ENCODE data around the gene STOML1. TPM values are rescaled to one million over a fixed set of nuclear protein-coding genes. Genes with fewer than 3 reads are reported as not detected.

STOML1 gene
- total RNA-seq, 1 experiment from 2014 or later, result 5.4 TPM

GRCh38 chr15:73982222-73982962 lies 9.7 kb downstream of the STOML1 start (continued):
- TF ChIP-seq SP1 (CRISPR knock-in tag; conservative IDR thresholded peaks at IDR 0.05) (no peak), TP53 (CRISPR knock-in tag; IDR thresholded peaks at IDR 0.05) (no peak), MXD4 (CRISPR knock-in tag; IDR thresholded peaks at IDR 0.05; ENCODE audit: borderline replicate concordance) (no peak)

GRCh38 chr15:73981761-73982221 lies 10.3 kb downstream of the STOML1 start:
- ChIA-PET POLR2A (no interaction called here), CTCF (interaction anchor here (1.0 to 3.4 kb wide), 5 partner anchors 9 to 55 kb away, joined by 3 to 19 read pairs (median 10); partner anchors contain the start of gene PML)
- no peaks in the 10 kb centered on the region for H3K9me3 Mint-ChIP-seq
- H3K4me1 Mint-ChIP-seq, result no peaks in the 10 kb centered on the region
- DNase-seq (ENCODE audit: low spot score) (no peak), ATAC-seq (no peak)
- TF ChIP-seq HMGXB4 (CRISPR knock-in tag; IDR thresholded peaks at IDR 0.05) (no peak), FOXP4 (CRISPR knock-in tag; IDR thresholded peaks at IDR 0.05) (no peak), ZNF219 (CRISPR knock-in tag; IDR thresholded peaks at IDR 0.05; ENCODE audit: borderline replicate concordance) (no peak), JUN (CRISPR knock-in tag; IDR thresholded peaks at IDR 0.05) (no peak), USF2 (CRISPR knock-in tag; IDR thresholded peaks at IDR 0.05) (no peak), STAT6 (CRISPR knock-in tag; conservative IDR thresholded peaks at IDR 0.05; ENCODE audit: low read depth) (no peak), ZNF423 (CRISPR knock-in tag; IDR thresholded peaks at IDR 0.05) (no peak)
- no peaks in the 10 kb centered on the region for H3K36me3 Mint-ChIP-seq
- no peak overlapping the region for H3K27ac Mint-ChIP-seq
- H3K27me3 Mint-ChIP-seq (ENCODE audit: low read depth), result peaks cover 12% of the 10 kb centered on the region
- H3K4me3 Mint-ChIP-seq, result no peak overlapping the region

- Mint-ChIP-seq H3K36me3 (no peaks in the 10 kb centered on the region), H3K4me1 (no peaks in the 10 kb centered on the region), H3K27ac (no peak overlapping the region), H3K4me3 (no peak overlapping the region), H3K27me3 (ENCODE audit: low read depth) (peaks cover 11% of the 10 kb centered on the region), H3K9me3 (peaks cover under 1% of the 10 kb centered on the region)
- ChIA-PET POLR2A (no interaction called here), CTCF (interaction anchor here (0.6 to 1.3 kb wide), 2 partner anchors 29 to 555 kb away, joined by 3 to 4 read pairs; no protein-coding TSS in a partner anchor)
- DNase-seq (ENCODE audit: low spot score) (no peak), ATAC-seq (no peak)
- TF ChIP-seq TEAD4 (CRISPR knock-in tag; IDR thresholded peaks at IDR 0.05), result no peak
- no peak for TF ChIP-seq NFATC4 (CRISPR knock-in tag; IDR thresholded peaks at IDR 0.05)
- TF ChIP-seq ZNF425 (CRISPR knock-in tag; conservative IDR thresholded peaks at IDR 0.05), result no peak
- TF ChIP-seq JUN (CRISPR knock-in tag; IDR thresholded peaks at IDR 0.05), result no peak
- no peak for TF ChIP-seq ZNF532 (CRISPR knock-in tag; IDR thresholded peaks at IDR 0.05; ENCODE audit: borderline replicate concordance)
- TF ChIP-seq ELF4 (CRISPR knock-in tag; IDR thresholded peaks at IDR 0.05; ENCODE audit: low read depth), result no peak
- no peak for TF ChIP-seq FOXJ3 (CRISPR knock-in tag; IDR thresholded peaks at IDR 0.05; ENCODE audit: borderline replicate concordance)
- TF ChIP-seq SMAD4 (CRISPR knock-in tag; IDR thresholded peaks at IDR 0.05), result no peak
- no peak for TF ChIP-seq TEAD1 (CRISPR knock-in tag; IDR thresholded peaks at IDR 0.05)
Measured at GRCh38 chr15:73979636-73980035, 12.5 kb downstream of the STOML1 start.

All from WTC11 (cell line).